HepG2 (cell line): Measurements from ENCODE around the gene RPA1. TPM values are rescaled to one million over a fixed set of nuclear protein-coding genes. Genes with fewer than 3 reads are reported as not detected.

Experiments
- ARNT ChIP-seq: fragments of 450-650 bp; IDR thresholded peaks from 2 replicates; pipeline ENCODE4 v1.6.1; 2017
- DPF2 ChIP-seq: sonication (generic); formaldehyde crosslinking; IDR thresholded peaks from 2 replicates; pipeline ENCODE4 v1.4.0; 2020; ENCODE audit warnings: mild to moderate bottlenecking, low read depth, missing genetic modification reagents, borderline replicate concordance
- ELF4 ChIP-seq: sonication (generic); formaldehyde crosslinking; IDR thresholded peaks from 2 replicates; pipeline ENCODE4 v1.5.0; 2020; ENCODE audit warnings: missing genetic modification reagents, mild to moderate bottlenecking, moderate library complexity, borderline replicate concordance
- FIP1L1 ChIP-seq: fragments of 200-400 bp; formaldehyde crosslinking; IDR thresholded peaks from 2 replicates; pipeline ENCODE4 v1.6.1; 2018; ENCODE audit warnings: low read depth, mild to moderate bottlenecking, low read length, moderate library complexity, borderline replicate concordance; ENCODE audit not compliant: insufficient read depth
- FOSL2 ChIP-seq: sonication (generic); formaldehyde crosslinking; IDR thresholded peaks from 2 replicates; pipeline ENCODE4 v1.4.0; 2020; ENCODE audit warnings: missing genetic modification reagents
- FOXJ3 ChIP-seq: sonication (generic); formaldehyde crosslinking; IDR thresholded peaks from 2 replicates; pipeline ENCODE4 v1.4.0; 2020; ENCODE audit warnings: missing genetic modification reagents, mild to moderate bottlenecking, borderline replicate concordance
- HOXA3 ChIP-seq: sonication (generic); formaldehyde crosslinking; IDR thresholded peaks from 2 replicates; pipeline ENCODE4 v1.5.0; 2020; ENCODE audit warnings: missing genetic modification reagents
- IKZF4 ChIP-seq: sonication (generic); formaldehyde crosslinking; IDR thresholded peaks from 2 replicates; pipeline ENCODE4 v1.5.1; 2020; ENCODE audit warnings: borderline replicate concordance, mild to moderate bottlenecking, low read depth, missing genetic modification reagents; ENCODE audit errors: not compliant biosample characterization
- KLF12 ChIP-seq: sonication (generic); formaldehyde crosslinking; IDR thresholded peaks from 2 replicates; pipeline ENCODE4 v1.4.0; 2020; ENCODE audit warnings: missing genetic modification reagents, borderline replicate concordance
- KLF15 ChIP-seq: sonication (generic); formaldehyde crosslinking; IDR thresholded peaks from 2 replicates; pipeline ENCODE4 v1.8.1; 2023; ENCODE audit warnings: borderline replicate concordance, mild to moderate bottlenecking, inconsistent platforms, missing genetic modification reagents, mixed read lengths
- LCORL ChIP-seq, 2 experiments: fragments of 450-650 bp in 1 of 2; sonication (generic) in 1 of 2; formaldehyde crosslinking in 1 of 2; IDR thresholded peaks; 2 replicates each; pipeline versions ENCODE4 v1.5.0 to v1.6.1; 2017 to 2020; ENCODE audit warnings: antibody characterized with exemption in 1 of 2, missing genetic modification reagents in 1 of 2
- MTA1 ChIP-seq: sonication (generic); formaldehyde crosslinking; IDR thresholded peaks from 2 replicates; pipeline ENCODE4 v1.4.0; 2020; ENCODE audit warnings: missing genetic modification reagents, mild to moderate bottlenecking, borderline replicate concordance
- NFIC ChIP-seq: IDR thresholded peaks from 2 replicates; pipeline ENCODE4 v1.6.1; 2012; ENCODE audit warnings: mild to moderate bottlenecking, low read length, inconsistent platforms
- SALL1 ChIP-seq: sonication (generic); formaldehyde crosslinking; IDR thresholded peaks from 2 replicates; pipeline ENCODE4 v1.8.0; 2022; ENCODE audit warnings: mild to moderate bottlenecking, missing genetic modification reagents
- SRSF4 ChIP-seq: fragments of 200-400 bp; formaldehyde crosslinking; IDR thresholded peaks from one replicate; pipeline ENCODE4 v1.6.1; 2018; ENCODE audit warnings: mild to moderate bottlenecking, low read depth, low read length, moderate library complexity; ENCODE audit not compliant: poor library complexity, severe bottlenecking
- TFAP4 ChIP-seq: sonication (generic); IDR thresholded peaks from 2 replicates; pipeline ENCODE4 v1.6.1; 2016; ENCODE audit warnings: low read depth, borderline replicate concordance
- ZNF18 ChIP-seq: sonication (generic); formaldehyde crosslinking; IDR thresholded peaks from 2 replicates; pipeline ENCODE4 v1.8.0; 2022; ENCODE audit warnings: mild to moderate bottlenecking, missing genetic modification reagents; ENCODE audit not compliant: insufficient replicate concordance
- ZNF263 ChIP-seq: sonication (generic); formaldehyde crosslinking; IDR thresholded peaks from 2 replicates; pipeline ENCODE4 v1.4.0; 2020; ENCODE audit warnings: missing genetic modification reagents
- ZNF3 ChIP-seq: IDR thresholded peaks from 2 replicates; pipeline ENCODE4 v1.7.0; 2017; ENCODE audit warnings: inconsistent platforms
- ZNF337 ChIP-seq: sonication (generic); formaldehyde crosslinking; IDR thresholded peaks from 2 replicates; pipeline ENCODE4 v1.5.1; 2020; ENCODE audit warnings: missing genetic modification reagents, low read depth, mild to moderate bottlenecking, borderline replicate concordance
- ZNF709 ChIP-seq: sonication (generic); formaldehyde crosslinking; IDR thresholded peaks from 2 replicates; pipeline ENCODE4 v1.5.0; 2020; ENCODE audit warnings: mild to moderate bottlenecking, missing genetic modification reagents
- ZNF770 ChIP-seq: sonication (generic); formaldehyde crosslinking; IDR thresholded peaks from 2 replicates; pipeline ENCODE4 v1.5.0; 2020; ENCODE audit warnings: mild to moderate bottlenecking, missing genetic modification reagents
- ZNF816 ChIP-seq: sonication (generic); formaldehyde crosslinking; IDR thresholded peaks from 2 replicates; pipeline ENCODE4 v1.8.0; 2022; ENCODE audit warnings: missing genetic modification reagents, mild to moderate bottlenecking, borderline replicate concordance
- ZNF841 ChIP-seq: sonication (generic); formaldehyde crosslinking; IDR thresholded peaks from 2 replicates; pipeline ENCODE4 v1.8.1; 2023; ENCODE audit warnings: missing genetic modification reagents, borderline replicate concordance
- polyA plus RNA-seq, 8 experiments: library from polyadenylated mRNA; depleted of rRNA in 3 of 8; stranded (reverse) in 7 of 8; unstranded in 1 of 8; fragments of >200 nt; fragmentation: Illumina TruSeq in 4 of 8; extraction: Trizol in 4 of 8; gene quantifications; 2 replicates each; pipeline versions ENCODE4 v1.2.1 to v1.2.3, GENCODE V29; 2011 to 2016; ENCODE audit warnings: low read depth in 4 of 8, missing spikeins in 1 of 8, mixed read lengths in 1 of 8; ENCODE audit not compliant: insufficient read depth in 1 of 8
- total RNA-seq, 5 experiments: library from RNA; depleted of rRNA; stranded (reverse); fragments of >200 nt; fragmentation: Illumina TruSeq; extraction: Trizol; gene quantifications; 2 replicates each; pipeline ENCODE4 v1.2.3, GENCODE V29; 2016; ENCODE audit warnings: low read depth in 1 of 5

The RPA1 gene
- total and polyA plus RNA-seq, 2 of the 13 experiments (the other 11 are each of a cell fraction or from before 2014, with no cell fraction given): 13.9 to 37.6 TPM

GRCh38 chr17:1829592-1830257 is at the start of gene RPA1, which contains the start of gene SMYD4 (continued):
- TF ChIP-seq NFIC (no peak), LCORL (IDR thresholded peaks at IDR 0.05) (no peak), LCORL (CRISPR knock-in tag; IDR thresholded peaks at IDR 0.05) (no peak), SALL1 (CRISPR knock-in tag) (peak; percentile 65), FIP1L1 (no peak), ZNF337 (no peak), DPF2 (CRISPR knock-in tag) (no peak), MTA1 (CRISPR knock-in tag) (no peak), ELF4 (CRISPR knock-in tag) (no peak), ARNT (no peak), ZNF18 (CRISPR knock-in tag) (no peak), TFAP4 (no peak), FOXJ3 (CRISPR knock-in tag) (no peak), KLF12 (no peak), ZNF263 (CRISPR knock-in tag) (no peak), SRSF4 (no peak), IKZF4 (CRISPR knock-in tag) (peak; percentile 89), ZNF841 (CRISPR knock-in tag) (no peak), ZNF816 (CRISPR knock-in tag) (peak; percentile 86; the same call in 1 of the 2 replicates), FOSL2 (CRISPR knock-in tag) (no peak), ZNF770 (no peak; the same call in 1 of the 2 replicates), HOXA3 (CRISPR knock-in tag) (peak; percentile 78; the same call in 1 of the 2 replicates), ZNF3 (CRISPR knock-in tag) (no peak), KLF15 (CRISPR knock-in tag) (no peak), ZNF709 (CRISPR knock-in tag) (peak; percentile 38; the same call in 1 of the 2 replicates)
